Right lung (tissue), 5 donors: ENCODE results near the gene RABL6. TPM values are rescaled to one million over a fixed set of nuclear protein-coding genes. Genes with fewer than 3 reads are reported as not detected.
"Not testable (repeated sequence)": the region's sequence is repeated elsewhere in the genome, so short reads cannot be mapped to it uniquely, and the experiment has no call there.

Experiments used
- DNase-seq, 2 donors: peaks; one replicate each; pipeline ENCODE4 v3.0.0-alpha.2; 2013
- polyA plus RNA-seq, 5 donors: library from polyadenylated mRNA; unstranded; fragments of 120-200 nt; gene quantifications; one replicate each; pipeline versions ENCODE4 v1.2.1 to v1.2.3, GENCODE V29; 2013; ENCODE audit warnings: inconsistent platforms in 1 of 5, low replicate concordance in 1 of 5; ENCODE audit not compliant: insufficient read length in 5 of 5, insufficient read depth in 1 of 5

RABL6 gene
- polyA plus RNA-seq, 5 donors: 46.3 to 79.6 (median 54.0) TPM

GRCh38 chr9:136856079-136856476 lies 48.3 kb downstream of the RABL6 start:
- DNase-seq: no peak

GRCh38 chr9:136856541-136857141 lies 48.9 kb downstream of the RABL6 start:
- DNase-seq: no peak

- DNase-seq: no peak
Observed at GRCh38 chr9:136857166-136857565, 49.4 kb downstream of the RABL6 start.

- DNase-seq: no peak
Observed at GRCh38 chr9:136857581-136858412, 50.0 kb downstream of the RABL6 start.

DNA sequence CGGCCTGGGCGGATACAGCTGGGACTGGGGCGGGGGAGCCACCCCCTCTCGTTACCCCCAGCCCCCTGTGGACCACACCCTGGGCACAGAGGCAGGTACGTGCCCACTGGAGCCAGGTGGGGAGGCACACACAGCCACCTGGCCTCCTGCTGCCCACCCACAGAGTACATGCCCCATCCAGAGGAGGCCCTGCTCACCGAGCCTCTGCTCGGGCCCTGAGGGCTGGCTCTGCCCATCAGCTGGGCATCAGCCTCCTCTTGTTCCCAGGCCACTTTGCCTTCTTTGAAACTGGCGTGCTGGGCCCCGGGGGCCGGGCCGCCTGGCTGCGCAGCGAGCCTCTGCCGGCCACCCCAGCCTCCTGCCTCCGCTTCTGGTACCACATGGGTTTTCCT lies 50.7 kb downstream of the RABL6 start:
- DNase-seq: no peak

DNA sequence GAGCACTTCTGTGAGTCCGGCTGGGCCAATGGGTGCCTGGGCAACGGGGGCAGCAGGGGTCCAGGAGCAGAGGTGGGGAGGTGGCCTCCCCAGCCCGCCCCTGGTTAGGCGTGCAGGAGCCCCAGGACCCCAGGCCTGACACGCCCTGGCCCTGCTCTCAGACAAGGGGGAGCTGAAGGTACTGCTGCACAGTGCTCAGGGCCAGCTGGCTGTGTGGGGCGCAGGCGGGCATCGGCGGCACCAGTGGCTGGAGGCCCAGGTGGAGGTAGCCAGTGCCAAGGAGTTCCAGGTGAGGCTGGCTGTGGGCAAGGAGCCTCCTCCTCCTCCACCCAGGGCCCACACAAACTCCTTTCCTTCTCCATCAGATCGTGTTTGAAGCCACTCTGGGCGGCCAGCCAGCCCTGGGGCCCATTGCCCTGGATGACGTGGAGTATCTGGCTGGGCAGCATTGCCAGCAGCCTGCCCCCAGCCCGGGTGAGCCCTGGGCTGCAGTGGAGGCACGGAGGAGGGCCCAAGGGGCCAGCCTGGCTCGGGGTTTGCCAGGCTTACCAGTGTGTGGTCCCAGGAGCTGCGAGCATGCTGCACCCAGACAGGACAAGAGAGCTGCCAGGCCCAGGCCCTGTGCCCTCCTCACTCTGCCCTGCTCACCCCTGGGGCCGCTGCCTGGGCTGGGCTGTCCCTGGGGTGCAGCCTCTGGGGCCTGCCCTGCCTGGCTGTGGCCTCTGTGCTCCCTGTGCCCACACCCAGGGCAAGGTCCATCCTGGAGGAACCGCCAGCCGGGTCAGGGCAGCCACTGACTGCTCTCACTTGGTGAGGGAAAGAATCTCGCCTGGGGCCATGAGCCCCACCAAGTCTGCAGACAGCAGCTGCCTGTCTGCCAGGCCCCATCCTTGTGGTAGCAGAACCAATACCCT lies 51.4 kb downstream of the RABL6 start:
- no peak for DNase-seq

GRCh38 chr9:136860529-136860928 lies 52.8 kb downstream of the RABL6 start:
- DNase-seq: no peak

DNA sequence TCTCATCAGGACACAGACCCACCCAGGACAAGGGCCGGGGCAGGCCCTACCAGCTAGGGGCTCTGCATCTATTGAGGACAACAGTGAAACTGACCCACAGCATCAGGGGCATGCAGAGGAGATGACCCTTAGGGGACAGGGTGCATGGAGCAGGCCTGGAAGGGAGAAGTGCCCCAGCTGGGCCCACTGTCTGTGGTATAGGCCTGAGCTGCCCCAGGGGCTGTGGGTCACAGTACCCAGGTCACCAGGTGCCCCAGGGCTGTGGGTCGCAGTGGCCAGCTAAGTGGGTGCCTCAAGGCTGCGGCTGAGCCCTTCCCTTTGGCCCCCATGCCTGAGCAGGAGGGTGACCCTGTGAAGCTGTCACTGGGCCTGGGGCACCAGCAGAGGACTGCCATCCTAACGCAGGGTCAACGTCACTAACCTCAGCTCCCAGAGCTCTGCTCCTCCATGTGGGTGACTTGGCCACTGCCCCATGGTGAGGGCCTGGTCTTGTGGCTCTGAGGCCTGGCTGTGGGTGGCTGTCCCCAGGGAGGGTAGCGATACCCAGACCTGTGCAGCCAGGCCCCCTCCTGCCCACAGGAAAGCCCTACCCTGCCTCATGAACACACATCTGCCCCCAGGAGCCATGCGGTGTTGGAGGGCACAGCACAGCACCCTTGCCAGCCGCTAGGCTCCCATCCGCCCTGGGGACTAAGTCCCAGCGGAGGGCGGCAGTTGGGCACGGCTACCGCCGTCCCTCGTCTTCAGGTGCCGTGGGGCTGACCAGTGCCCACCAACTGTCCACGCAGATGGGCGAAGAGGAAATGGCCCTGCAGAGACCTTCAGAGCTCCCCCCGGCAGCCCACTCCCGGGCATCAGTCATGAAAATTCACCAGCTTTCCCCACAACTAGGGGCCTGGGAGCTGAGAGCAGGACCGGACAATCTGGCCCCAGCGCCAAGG lies 53.5 kb downstream of the RABL6 start:
- DNase-seq: no peak

DNA sequence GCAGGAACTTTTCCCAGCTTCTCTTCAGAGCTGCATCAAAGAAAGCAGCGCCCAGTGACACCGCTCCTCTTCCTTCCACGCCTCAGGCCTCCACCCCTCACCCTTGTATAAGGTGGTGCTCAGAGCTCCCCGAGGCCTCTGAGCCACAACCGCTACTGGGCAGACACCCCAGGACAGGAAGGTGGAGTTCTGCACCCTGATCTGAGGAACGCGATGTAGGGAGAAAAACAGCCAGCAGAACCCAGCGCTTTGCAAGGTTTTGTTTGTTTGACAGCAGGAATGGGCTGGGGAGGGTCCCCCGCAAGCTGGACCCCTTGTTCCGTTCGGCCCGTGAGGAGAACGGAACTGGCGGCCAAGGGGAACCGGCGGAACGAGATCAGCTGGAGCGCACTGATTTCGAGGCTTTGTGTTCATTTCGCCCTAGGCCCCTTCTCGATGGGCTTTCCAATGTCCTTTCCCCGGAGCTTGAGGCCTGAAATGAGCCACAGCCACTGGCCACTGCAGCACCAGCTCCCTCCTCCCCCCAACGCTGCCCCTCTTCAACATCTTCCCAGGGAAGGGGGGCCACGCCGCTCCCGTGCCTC lies 54.2 kb downstream of the RABL6 start:
- DNase-seq: no peak

GRCh38 chr9:136862849-136863622 lies 55.3 kb downstream of the RABL6 start:
- DNase-seq: no peak

DNA sequence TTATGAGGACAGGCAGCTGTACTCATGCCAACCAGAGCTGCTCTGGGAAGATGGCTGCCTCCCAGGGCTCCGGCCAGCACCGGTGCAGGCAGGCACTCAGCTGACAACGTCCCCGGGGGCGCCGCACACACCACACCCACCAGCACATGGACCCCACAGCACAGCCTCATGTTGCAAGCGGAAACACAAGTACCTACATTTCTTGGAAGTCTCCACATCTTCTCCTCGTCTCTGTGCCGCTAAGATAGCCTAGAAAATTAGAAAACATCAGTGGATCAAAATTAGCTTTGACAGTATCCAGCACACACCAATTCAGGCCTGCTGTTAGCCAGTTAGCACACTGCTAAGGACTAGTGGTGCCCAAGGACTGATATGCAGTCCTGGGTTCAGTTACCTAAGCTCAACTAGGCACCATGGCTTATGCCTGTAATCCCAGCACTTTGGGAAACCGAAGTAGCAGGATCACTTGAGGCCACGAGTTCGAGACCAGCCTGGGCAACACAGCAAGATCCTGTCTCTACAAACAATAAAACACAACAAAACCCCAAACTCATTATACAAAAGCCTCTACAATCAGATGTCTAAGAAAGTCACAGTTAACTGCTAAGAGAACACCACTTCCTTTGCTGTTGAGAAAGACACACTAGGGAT lies 56.0 kb downstream of the RABL6 start:
- no peak for DNase-seq

DNA sequence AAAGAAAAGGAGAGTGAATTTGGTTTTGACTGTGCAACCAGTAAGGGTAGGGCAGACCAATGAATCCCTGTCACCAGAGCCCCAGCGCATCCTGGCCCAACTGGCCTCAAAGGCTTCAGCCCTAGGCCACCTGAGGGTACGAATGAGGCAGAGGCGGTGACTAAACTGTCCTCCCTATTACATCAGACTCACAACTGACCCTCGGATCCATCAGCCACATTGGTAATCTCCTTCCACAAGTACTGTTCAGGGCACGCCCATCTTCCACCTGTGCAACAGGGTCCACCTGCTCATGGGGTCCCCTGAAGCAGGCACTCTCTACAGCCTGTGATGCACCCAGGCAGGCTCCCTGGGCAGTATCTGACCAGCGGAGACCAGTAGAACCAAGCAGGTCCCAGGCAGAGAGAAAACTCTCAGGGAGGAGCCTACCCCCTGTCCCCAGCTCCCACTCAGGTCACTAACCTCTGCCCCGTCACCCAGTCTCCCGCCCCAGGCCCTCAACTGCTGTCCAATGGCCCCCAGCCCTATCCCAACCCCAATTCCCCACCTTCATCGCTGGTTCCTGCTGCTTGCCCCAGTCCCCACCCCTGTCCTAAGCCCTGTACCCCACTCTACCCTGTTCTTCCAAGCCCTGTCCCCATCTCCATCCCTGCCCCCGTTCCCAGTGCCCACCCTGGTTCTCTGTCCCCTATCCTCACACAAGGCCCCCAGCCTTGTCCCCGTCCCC lies 57.5 kb downstream of the RABL6 start:
- DNase-seq: no peak

DNA sequence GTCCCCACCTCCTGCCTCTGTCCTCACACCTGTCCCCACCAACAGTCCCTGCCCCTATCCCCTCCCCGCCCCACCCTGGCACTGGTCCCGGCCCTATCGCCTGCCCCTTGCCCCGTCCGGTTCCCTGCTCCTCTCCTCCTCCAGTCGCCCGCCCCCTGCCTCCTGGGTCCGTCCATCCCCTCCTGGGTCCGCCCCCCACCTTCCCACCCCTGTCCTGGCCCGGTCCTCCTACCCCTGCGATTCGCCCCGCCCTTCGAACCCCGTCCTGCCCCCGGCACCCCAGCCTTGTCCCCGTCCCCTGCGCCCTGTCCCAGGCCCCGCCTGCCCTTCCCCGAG lies 58.0 kb downstream of the RABL6 start:
- no peak for DNase-seq

DNA sequence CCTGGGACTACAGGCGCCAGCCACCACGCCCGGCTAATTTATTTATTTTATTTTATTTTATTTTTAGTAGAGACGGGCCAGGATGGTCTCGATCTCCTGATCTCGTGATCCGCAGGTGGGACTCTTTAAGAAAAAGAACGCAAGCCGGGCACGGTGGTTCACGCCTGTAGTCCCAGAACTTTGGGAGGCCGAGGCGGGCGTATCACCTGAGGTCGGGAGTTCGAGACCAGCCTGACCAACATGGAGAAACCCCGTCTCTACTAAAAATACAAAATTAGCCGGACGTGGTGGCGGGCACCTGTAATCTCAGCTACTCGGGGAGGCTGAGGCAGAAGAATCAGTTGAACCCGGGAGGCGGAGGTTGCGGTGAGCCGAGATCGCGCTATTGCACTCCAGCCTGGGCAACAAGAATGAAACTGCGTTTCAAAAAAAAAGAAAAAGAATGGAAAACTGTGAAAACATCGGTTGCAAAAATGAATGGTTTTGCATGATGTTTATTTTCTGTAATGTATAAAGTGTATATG lies 59.2 kb downstream of the RABL6 start:
- DNase-seq: not testable (repeated sequence)

DNA sequence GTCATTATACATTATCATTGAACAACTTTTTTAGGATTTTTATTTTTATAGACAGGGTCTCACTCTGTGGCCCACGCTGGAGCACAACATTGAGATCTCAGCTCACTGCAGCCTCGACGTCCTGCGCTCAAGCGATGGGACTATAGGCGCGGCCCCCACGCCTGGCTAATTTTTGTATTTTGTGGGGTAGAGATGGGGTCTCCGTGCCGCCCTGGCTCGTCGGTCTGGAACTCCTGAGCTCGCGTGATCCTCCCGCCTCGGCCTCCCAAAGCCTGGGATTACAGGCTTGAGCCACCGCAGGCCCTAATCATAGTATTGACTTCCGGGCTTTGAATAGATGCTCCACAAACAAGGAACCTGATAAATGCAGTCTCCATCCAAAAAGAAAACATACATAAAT lies 59.7 kb downstream of the RABL6 start:
- DNase-seq: no peak

DNA sequence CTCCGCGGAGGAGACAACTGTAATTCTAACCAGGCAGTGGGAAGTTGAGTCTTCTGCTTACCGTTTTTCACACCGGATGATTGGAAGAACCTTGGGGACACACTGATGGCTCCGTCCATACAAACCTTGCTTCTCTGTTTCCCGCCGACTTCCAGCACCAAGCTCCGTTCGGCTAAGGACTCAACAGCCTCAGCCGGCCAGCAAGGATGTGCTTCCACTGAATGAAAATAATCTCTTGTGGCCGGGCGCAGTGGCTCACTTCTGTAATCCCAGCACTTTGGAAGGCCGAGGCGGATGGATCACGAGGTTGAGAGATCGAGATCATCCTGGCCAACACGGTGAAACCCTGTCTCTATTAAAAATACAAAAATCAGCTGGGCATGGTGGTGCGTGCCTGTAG lies 60.2 kb downstream of the RABL6 start:
- no peak for DNase-seq

DNA sequence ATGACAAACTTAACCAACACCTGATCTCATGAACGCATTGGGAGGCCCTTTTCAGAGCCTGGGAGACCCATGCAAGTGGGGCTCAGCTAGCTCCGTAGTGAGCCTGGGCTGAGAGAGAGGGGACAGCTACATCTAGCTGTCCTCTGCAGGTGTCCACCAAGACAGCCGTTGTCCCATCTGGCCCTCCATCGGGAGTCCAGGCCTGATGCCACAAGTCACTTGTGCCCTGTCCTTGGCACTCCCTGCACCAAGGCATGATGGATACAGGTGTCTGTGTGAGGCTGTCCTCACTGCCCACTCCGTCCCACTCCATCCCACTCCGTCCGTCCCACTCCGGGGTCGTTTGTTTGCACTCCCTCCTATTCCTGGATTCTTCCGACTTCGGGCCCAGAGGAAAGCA lies 60.9 kb downstream of the RABL6 start:
- DNase-seq: no peak

- not testable (repeated sequence) for DNase-seq
Observed at GRCh38 chr9:136869611-136870010, 61.9 kb downstream of the RABL6 start.

DNA sequence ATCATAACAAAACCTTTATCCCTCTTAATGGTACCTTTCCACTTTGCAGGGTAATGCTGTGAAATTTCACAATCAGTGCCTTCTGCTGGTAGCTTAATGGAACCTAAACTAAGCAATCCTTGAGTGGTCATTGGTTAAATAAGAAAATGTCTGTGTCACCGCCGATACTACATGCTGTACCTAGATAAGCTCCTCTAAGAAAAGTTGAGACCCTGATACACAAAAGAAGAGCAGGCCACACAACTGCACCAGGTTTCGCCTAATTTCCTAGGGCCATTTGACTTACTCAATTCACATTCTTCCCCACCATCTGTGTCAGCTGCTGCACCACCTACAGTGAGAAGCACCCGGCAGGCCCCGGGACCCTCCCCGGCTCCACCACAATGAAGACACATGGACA lies 67.4 kb downstream of the RABL6 start:
- DNase-seq: no peak
